ENCODE data around the gene SLC25A34.

Gene SLC25A34

GRCh38 chr1:15762546-15762945 lies 26.5 kb downstream of the SLC25A34 start:
- no peak for DNase-seq (ENCODE audit: low read depth, low spot score)
- no peak overlapping the region for H3K4me3 ChIP-seq (ENCODE audit: low read length)

- H3K4me3 ChIP-seq (ENCODE audit: low read length): no peak overlapping the region
- no peak for DNase-seq (ENCODE audit: low read depth, low spot score)
Measured at GRCh38 chr1:15764269-15764764, 28.3 kb downstream of the SLC25A34 start.

- H3K4me3 ChIP-seq (ENCODE audit: low read length): no peak overlapping the region
- DNase-seq (ENCODE audit: low read depth, low spot score): no peak
Measured at GRCh38 chr1:15764890-15765289, 28.8 kb downstream of the SLC25A34 start.

GRCh38 chr1:15765495-15766194 lies 29.6 kb downstream of the SLC25A34 start:
- H3K4me3 ChIP-seq (ENCODE audit: low read length): no peak overlapping the region
- no peak for DNase-seq (ENCODE audit: low read depth, low spot score)

- no peak for DNase-seq (ENCODE audit: low read depth, low spot score)
- no peak overlapping the region for H3K4me3 ChIP-seq (ENCODE audit: low read length)
Measured at GRCh38 chr1:15767941-15768340, 31.9 kb downstream of the SLC25A34 start.

- DNase-seq (ENCODE audit: low read depth, low spot score): no peak
- no peak overlapping the region for H3K4me3 ChIP-seq (ENCODE audit: low read length)
Measured at GRCh38 chr1:15768388-15768787, 32.3 kb downstream of the SLC25A34 start.

GRCh38 chr1:15770313-15770962 lies 34.4 kb downstream of the SLC25A34 start:
- no peak for DNase-seq (ENCODE audit: low read depth, low spot score)
- no peak overlapping the region for H3K4me3 ChIP-seq (ENCODE audit: low read length)

GRCh38 chr1:15771836-15772515 lies 35.9 kb downstream of the SLC25A34 start:
- DNase-seq (ENCODE audit: low read depth, low spot score): no peak
- no peak overlapping the region for H3K4me3 ChIP-seq (ENCODE audit: low read length)

GRCh38 chr1:15775706-15776105 lies 39.6 kb downstream of the SLC25A34 start:
- DNase-seq (ENCODE audit: low read depth, low spot score): no peak
- no peak overlapping the region for H3K4me3 ChIP-seq (ENCODE audit: low read length)

- no peak for DNase-seq (ENCODE audit: low read depth, low spot score)
Measured at GRCh38 chr1:15777909-15778707, 42.0 kb downstream of the SLC25A34 start.

GRCh38 chr1:15785683-15786082 lies 49.6 kb downstream of the SLC25A34 start:
- H3K4me3 ChIP-seq (ENCODE audit: low read length): no peak overlapping the region
- DNase-seq (ENCODE audit: low read depth, low spot score): no peak

More at GRCh38 chr1:15777909-15778707, 42.0 kb downstream of the SLC25A34 start:
- no peak overlapping the region for H3K4me3 ChIP-seq (ENCODE audit: low read length)

- no peak for DNase-seq (ENCODE audit: low read depth, low spot score)
Measured at GRCh38 chr1:15786581-15786980, 50.5 kb downstream of the SLC25A34 start.

GRCh38 chr1:15788624-15789301 lies 52.7 kb downstream of the SLC25A34 start:
- H3K4me3 ChIP-seq (ENCODE audit: low read length): no peak overlapping the region
- no peak for DNase-seq (ENCODE audit: low read depth, low spot score)

More at GRCh38 chr1:15786581-15786980, 50.5 kb downstream of the SLC25A34 start:
- H3K4me3 ChIP-seq (ENCODE audit: low read length): no peak overlapping the region

All from Jurkat, Clone E6-1 (cell line).